K562 (cell line): ENCODE measurements around the gene AGL. TPM values are rescaled to one million over a fixed set of nuclear protein-coding genes. Genes with fewer than 3 reads are reported as not detected.

ENCODE experiments used
- ATAC-seq: fragments of 200-7000 bp; cut with Tn5 transposase; 3 replicates; pipeline ENCODE4 v1.9.1; 2020; ENCODE audit warnings: moderate library complexity
- Bru-seq: library from RNA; stranded (reverse); fragments of 400-500 nt; gene quantifications from one replicate; lab custom pipeline; 2021; lab: Mats Ljungman, UMichigan
- BruChase-seq, 2 experiments: library from RNA; stranded (reverse); fragments of 400-500 nt; gene quantifications; one replicate each; lab custom pipeline; 2021; lab: Mats Ljungman, UMichigan
- BruUV-seq: library from RNA; stranded (reverse); fragments of 400-500 nt; replicated peaks from 2 replicates; lab custom pipeline; 2021; lab: Mats Ljungman, UMichigan
- CTCF ChIA-PET: fragments of 300-600 bp; formaldehyde crosslinking; extraction: SDS; loops from one replicate; lab custom pipeline; 2021; ENCODE audit warnings: low intra/inter-chr PET ratio; lab: Yijun Ruan, JAX
- POLR2A ChIA-PET: fragments of 300-600, 350-650 bp; sonication (Branson Sonifier 250); formaldehyde crosslinking; extraction: SDS; loops from one replicate; lab custom pipeline; 2021; ENCODE audit warnings: antibody characterized with exemption, inconsistent platforms; lab: Yijun Ruan, JAX
- DNase-seq, 4 experiments: peaks; one replicate each; pipeline versions ENCODE4 v3.0.0 to v3.0.0-alpha.2; 2011 to 2018; ENCODE audit warnings: low spot score in 3 of 4, mixed read lengths in 3 of 4; ENCODE audit errors: extremely low read depth in 1 of 4
- FAIRE-seq: peaks from 2 replicates; lab custom pipeline; 2011; peaks lifted over from hg19 to GRCh38; lab: Jason Lieb, UNC
- H2AFZ ChIP-seq: 2 replicates; pipeline ENCODE4 v1.6.0; 2011; ENCODE audit warnings: low read depth, low read length, control low read depth, inconsistent platforms
- H3K27ac ChIP-seq: fragments of 200-600 bp; 3 replicates; pipeline ENCODE4 v1.8.0; 2011; ENCODE audit warnings: low read depth, mild to moderate bottlenecking, control low read depth, inconsistent platforms, low read length, moderate library complexity, mixed read lengths; ENCODE audit errors: extremely low read depth
- H3K27me3 ChIP-seq, 2 experiments: fragments of 300-600 bp in 1 of 2; 2 replicates in 1 of 2; 3 replicates in 1 of 2; pipeline versions ENCODE4 v1.6.0 to v1.8.0; 2011; ENCODE audit warnings: inconsistent platforms in 2 of 2, low read length in 2 of 2, mild to moderate bottlenecking in 1 of 2, mixed read lengths in 1 of 2, moderate library complexity in 1 of 2; ENCODE audit not compliant: control insufficient read depth in 2 of 2, insufficient read depth in 2 of 2
- H3K36me3 ChIP-seq: fragments of 300-600 bp; 3 replicates; pipeline ENCODE4 v1.8.0; 2011; ENCODE audit warnings: mild to moderate bottlenecking, low read length, inconsistent platforms; ENCODE audit not compliant: control insufficient read depth, insufficient read depth
- H3K4me1 ChIP-seq, 2 experiments: fragments of 200-600 bp in 1 of 2; replicated peaks in 1 of 2; 2 replicates in 1 of 2; 3 replicates in 1 of 2; pipeline versions ENCODE4 v1.5.1 to v1.8.0; 2011; ENCODE audit warnings: inconsistent platforms in 2 of 2, low read length in 2 of 2, mild to moderate bottlenecking in 1 of 2, mixed read lengths in 1 of 2, moderate library complexity in 1 of 2; ENCODE audit not compliant: control insufficient read depth in 2 of 2, insufficient read depth in 2 of 2
- H3K4me2 ChIP-seq: 2 replicates; pipeline ENCODE4 v1.6.1; 2011; ENCODE audit warnings: low read length, control low read depth, inconsistent platforms, mixed read lengths; ENCODE audit not compliant: insufficient read depth
- H3K4me3 ChIP-seq: fragments of 200-600 bp; sonication (generic), shearing (Covaris generic); 2 replicates; pipeline ENCODE4 v1.5.1; 2016; ENCODE audit warnings: control low read depth, inconsistent platforms
- H3K79me2 ChIP-seq: fragments of 200-600 bp; 3 replicates; pipeline ENCODE4 v1.8.0; 2011; ENCODE audit warnings: low read length, inconsistent platforms; ENCODE audit not compliant: control insufficient read depth, insufficient read depth
- H3K9ac ChIP-seq, 2 experiments: 2 replicates each; pipeline versions ENCODE4 v1.6.0 to v1.6.1; 2011; ENCODE audit warnings: low read depth in 2 of 2, low read length in 2 of 2, control low read depth in 1 of 2, inconsistent platforms in 1 of 2, mild to moderate bottlenecking in 1 of 2, mixed read lengths in 1 of 2; ENCODE audit not compliant: insufficient read depth in 1 of 2
- H3K9me1 ChIP-seq: one replicate; pipeline ENCODE4 v1.6.0; 2011; ENCODE audit warnings: inconsistent platforms, mild to moderate bottlenecking, low read length, moderate library complexity; ENCODE audit not compliant: control insufficient read depth, insufficient read depth
- H3K9me3 ChIP-seq: replicated peaks from 2 replicates; pipeline ENCODE4 v1.5.1; 2011; ENCODE audit warnings: low read depth, low read length, inconsistent platforms; ENCODE audit not compliant: control insufficient read depth, insufficient read depth
- H4K20me1 ChIP-seq: replicated peaks from 2 replicates; pipeline ENCODE4 v1.6.1; 2011; ENCODE audit warnings: low read length, inconsistent platforms, mixed read lengths; ENCODE audit not compliant: control insufficient read depth, insufficient read depth
- CBX1 ChIP-seq: sonication (generic); IDR thresholded peaks from 2 replicates; pipeline ENCODE4 v1.6.1; 2016; ENCODE audit warnings: antibody characterized with exemption, low read depth, mild to moderate bottlenecking
- ETS1 ChIP-seq: conservative IDR thresholded peaks from 2 replicates; pipeline ENCODE4 v1.6.1; 2011; ENCODE audit warnings: low read depth, mild to moderate bottlenecking, low read length; ENCODE audit not compliant: control insufficient read depth
- HDAC1 ChIP-seq, 2 experiments: fragments of 450-650 bp; IDR thresholded peaks; 2 replicates each; pipeline ENCODE4 v1.6.1; 2016 to 2017; ENCODE audit warnings: inconsistent platforms in 1 of 2, mild to moderate bottlenecking in 1 of 2, moderate library complexity in 1 of 2
- NFRKB ChIP-seq: fragments of 450-650 bp; IDR thresholded peaks from 2 replicates; pipeline ENCODE4 v1.6.1; 2016; ENCODE audit warnings: low read depth
- RFX5 ChIP-seq: IDR thresholded peaks from 2 replicates; pipeline ENCODE4 v1.6.1; 2011; ENCODE audit warnings: low read depth, mild to moderate bottlenecking, improper control_type of control experiment, low read length
- ZNF586 ChIP-seq: fragments of 450-650 bp; formaldehyde crosslinking; conservative IDR thresholded peaks from 2 replicates; pipeline ENCODE4 v1.4.0; 2020; ENCODE audit warnings: mild to moderate bottlenecking, moderate library complexity
- WGBS: fragments of 100-300 bp; shearing (Covaris generic); methylation state at CpG from one replicate; pipeline ENCODE4 v1.1.6; 2016; ENCODE audit warnings: low coverage, mixed read lengths; ENCODE audit not compliant: insufficient coverage; ENCODE audit errors: missing lambda C conversion rate; 5-methylcytosine and 5-hydroxymethylcytosine counted together
- in situ Hi-C: fragments of 300-500 bp; cut with MboI; formaldehyde crosslinking; loops from 4 replicates; pipeline ENCODE4 v1.15.0; 2018; ENCODE audit warnings: inconsistent platforms, mixed read lengths
- intact Hi-C: fragments of 100-400 bp; cut with micrococcal nuclease; formaldehyde crosslinking; loops from 2 replicates; pipeline ENCODE4 v1.14.2; 2022
- long read RNA-seq, 3 experiments: library from polyadenylated mRNA in 2 of 3; library from RNA in 1 of 3; unstranded in 2 of 3; stranded (forward) in 1 of 3; transcript quantifications; one replicate each; pipeline ENCODE4 v2.0.0, GENCODE V29; 2019 to 2022
- polyA minus RNA-seq, 3 experiments: library from RNA; depleted of rRNA, polyadenylated mRNA; stranded (reverse); fragments of >200 nt; gene quantifications; 2 replicates each; pipeline ENCODE4 v1.2.3, GENCODE V29; 2011
- polyA plus RNA-seq, 8 experiments: library from polyadenylated mRNA; depleted of rRNA in 4 of 8; stranded (reverse) in 5 of 8; unstranded in 3 of 8; fragments of >200 nt; fragmentation: Nextera tagmentation in 2 of 8; fragmentation: Illumina TruSeq in 1 of 8; extraction: Ambion mirVana in 2 of 8; extraction: Trizol in 1 of 8; gene quantifications; 2 replicates each; pipeline versions ENCODE4 v1.2.1 to v1.2.3, GENCODE V29; 2011 to 2014; ENCODE audit warnings: inconsistent platforms in 1 of 8, missing spikeins in 1 of 8
- total RNA-seq, 7 experiments: library from RNA; depleted of rRNA in 6 of 7; stranded (reverse); fragments of >200 nt in 6 of 7; fragmentation: Illumina TruSeq in 2 of 7; extraction: Trizol in 2 of 7; gene quantifications; 2 replicates each; pipeline versions ENCODE4 v1.2.1 to v1.2.3, GENCODE V29; 2011 to 2021; ENCODE audit warnings: low replicate concordance in 1 of 7

Gene AGL
- 8.5 and 34.7 TPM in 2 replicates for total RNA-seq (2011; cell fraction: chromatin; rRNA removed; ENCODE audit: low replicate concordance)
- total RNA-seq (2011; cell fraction: nucleolus; rRNA removed): 3.8 and 4.7 TPM in 2 replicates
- 8.9 and 12.0 TPM in 2 replicates for total RNA-seq (2011; cell fraction: nucleoplasm; rRNA removed)
- total RNA-seq (2014; rRNA removed) (7.6 and 9.0 TPM in 2 replicates), total RNA-seq (2014; rRNA removed; fragmentation: Illumina TruSeq; extraction: Trizol) (20.4 and 23.1 TPM in 2 replicates), total RNA-seq (2015; rRNA removed; fragmentation: Illumina TruSeq; extraction: Trizol) (16.1 and 16.6 TPM in 2 replicates), total RNA-seq (2021) (18.3 and 18.9 TPM in 2 replicates), polyA plus RNA-seq (2011; rRNA removed) (8.1 and 12.4 TPM in 2 replicates), polyA plus RNA-seq (2014; fragmentation: Illumina TruSeq; extraction: Trizol) (11.7 and 13.7 TPM in 2 replicates), polyA plus RNA-seq (2014; fragmentation: Nextera tagmentation; extraction: Ambion mirVana) (1 to 10 TPM; 6.3 to 6.5 TPM), polyA plus RNA-seq (2014; rRNA removed) (6.3 and 6.7 TPM in 2 replicates), polyA minus RNA-seq (2011; rRNA and poly(A)+ RNA removed) (41.7 and 42.8 TPM in 2 replicates), Bru-seq, nascent RNA (percentile 62 among the genes with signal in this experiment), BruChase-seq, experiment 1, labeled RNA remaining after a 2-hour chase (percentile 74 among the genes with signal in this experiment), BruChase-seq, experiment 2, labeled RNA remaining after a 6-hour chase (percentile 79 among the genes with signal in this experiment)
- 2.2 and 3.9 TPM in 2 replicates for polyA plus RNA-seq (2011; cell fraction: cytosol; rRNA removed)
- polyA plus RNA-seq (2011; cell fraction: nucleus; rRNA removed): 7.1 and 8.6 TPM in 2 replicates
- polyA plus RNA-seq (2012): 11.3 and 12.1 TPM in 2 replicates
- polyA minus RNA-seq (2011; cell fraction: cytosol; rRNA and poly(A)+ RNA removed): 17.7 and 20.5 TPM in 2 replicates
- polyA minus RNA-seq (2011; cell fraction: nucleus; rRNA and poly(A)+ RNA removed): 8.1 and 12.4 TPM in 2 replicates
- long read RNA-seq, experiment 1, full-length matches to known transcripts: 23 of 85 reads
- long read RNA-seq, experiment 1, partial matches to known transcripts: 46 of 85 reads
- long read RNA-seq, experiment 1, other reads (novel, unspliced or antisense): 16 of 85 reads
- long read RNA-seq, experiment 2, partial matches to known transcripts: 23 of 25 reads
- long read RNA-seq, experiment 2, other reads (novel, unspliced or antisense): 2 of 25 reads
- long read RNA-seq, experiment 3, partial matches to known transcripts: 16 of 19 reads
- long read RNA-seq, experiment 3, other reads (novel, unspliced or antisense): 3 of 19 reads

GRCh38 chr1:99849744-99850458 lies at the start of gene AGL:
AGL (plus strand) TSS chr1:99850361; CDS start chr1:99851043, 682 bp downstream.
- under 1% methylated on average over 58 of the region's 65 CpGs for WGBS
- H3K27ac ChIP-seq: peak within 1 kb of the TSS; percentile 89
- in situ Hi-C loops (no loop called here), intact Hi-C loops (no loop called here)
- peaks cover 7 to 12% of the 10 kb centered on the region in 2 experiments; a peak in 4 of 5 replicates for H3K4me1 ChIP-seq
- DNase-seq (peak; percentile 90 to 95 (median 92)), FAIRE-seq (no peak), ATAC-seq (peak; percentile 97)
- no peaks in the 10 kb centered on the region for H3K27me3 ChIP-seq
- no peaks in the 10 kb centered on the region for H4K20me1 ChIP-seq
- peaks cover 22% of the 10 kb centered on the region for H3K79me2 ChIP-seq
- H2AFZ ChIP-seq: peak within 1 kb of the TSS; percentile 94
- no peaks in the 10 kb centered on the region for H3K9me3 ChIP-seq
- CTCF ChIA-PET: interaction anchor here (0.6 kb wide), 1 partner anchor 147 kb away, joined by 4 read pairs; no protein-coding TSS in a partner anchor
- BruUV-seq: no TSS peak
- peak within 1 kb of the TSS; percentile 89 for H3K4me2 ChIP-seq
- peaks cover 9% of the 10 kb centered on the region; the same call in 2 of the 3 replicates for H3K36me3 ChIP-seq
- H3K9me1 ChIP-seq: no peaks in the 10 kb centered on the region
- peak within 1 kb of the TSS; percentile 92 for H3K4me3 ChIP-seq
- POLR2A ChIA-PET: interaction anchor here (0.6 to 0.8 kb wide), 2 partner anchors 63 to 474 kb away, joined by 3 read pairs; no protein-coding TSS in a partner anchor
- peak within 1 kb of the TSS; percentile 85 to 98 for H3K9ac ChIP-seq
- TF ChIP-seq HDAC1 (IDR thresholded peaks at IDR 0.05) (no peak; a peak in 1 of 4 replicates), NFRKB (0 out of 2 replicates have a peak, but pooled peaks have one; percentile 48), ZNF586 (no peak), RFX5 (no peak), ETS1 (peak; percentile 70; the same call in 1 of the 2 replicates), CBX1 (peak; percentile 93)
